Activated naive CD4-positive, alpha-beta T cell treated with anti-CD3 and anti-CD28 coated beads, Interleukin-2, amount 10 ng/mL, durations not matched to agents 7 days and 5 days (primary cell): Measurements from ENCODE around the gene KCNN1.

Source experiments
- CTCF ChIA-PET: fragments of 350-600 bp; sonication (Branson Sonifier 250); formaldehyde crosslinking; loops from one replicate; lab custom pipeline; 2021; ENCODE audit warnings: antibody characterized with exemption; lab: Charles Lee
- DNase-seq: peaks from one replicate; pipeline ENCODE4 v3.0.0-alpha.2; 2020
- H3K27ac Mint-ChIP-seq: one replicate; pipeline ENCODE4 v1.8.0; 2021; ENCODE audit warnings: mild to moderate bottlenecking, moderate library complexity, mixed read lengths
- H3K27me3 Mint-ChIP-seq: one replicate; pipeline ENCODE4 v1.8.0; 2021; ENCODE audit warnings: mild to moderate bottlenecking, mixed read lengths
- H3K36me3 Mint-ChIP-seq: one replicate; pipeline ENCODE4 v1.8.0; 2021; ENCODE audit warnings: mixed read lengths
- H3K4me1 Mint-ChIP-seq: one replicate; pipeline ENCODE4 v1.8.0; 2021; ENCODE audit warnings: mixed read lengths
- H3K4me3 Mint-ChIP-seq: one replicate; pipeline ENCODE4 v1.8.0; 2021; ENCODE audit warnings: mild to moderate bottlenecking, moderate library complexity, mixed read lengths
- H3K9me3 Mint-ChIP-seq: one replicate; pipeline ENCODE4 v1.8.0; 2021; ENCODE audit warnings: mixed read lengths

The KCNN1 gene

GRCh38 chr19:18007917-18008673 lies 41.2 kb downstream of the KCNN1 start, which contains the start of gene ARRDC2:
TSS of gene ARRDC2 (plus strand) at chr19:18008170. CDS start at chr19:18008311, 141 bp downstream.
- CTCF ChIA-PET: interaction anchor here (0.5 to 5.5 kb wide), 9 partner anchors 10 to 160 kb away, joined by 3 to 58 read pairs (median 4); partner anchors contain the start of gene PIK3R2

GRCh38 chr19:18008814-18009213 lies 41.9 kb downstream of the KCNN1 start:
- Mint-ChIP-seq H3K27ac (peak overlapping the region; percentile 86), H3K27me3 (peaks cover 3% of the 10 kb centered on the region), H3K4me3 (peak overlapping the region; percentile 83), H3K9me3 (peaks cover 2% of the 10 kb centered on the region), H3K36me3 (peaks cover 41% of the 10 kb centered on the region), H3K4me1 (peaks cover 55% of the 10 kb centered on the region)
- DNase-seq: no peak
- CTCF ChIA-PET: interaction anchor here (2.1 to 5.5 kb wide), 3 partner anchors 36 to 52 kb away, joined by 8 to 58 read pairs (median 34); no protein-coding TSS in a partner anchor

More at GRCh38 chr19:18007917-18008673, 41.2 kb downstream of the KCNN1 start, which contains the start of gene ARRDC2:
- Mint-ChIP-seq H3K4me1 (peaks cover 52% of the 10 kb centered on the region), H3K9me3 (peaks cover 2% of the 10 kb centered on the region), H3K36me3 (peaks cover 34% of the 10 kb centered on the region), H3K27ac (peak within 1 kb of the TSS; percentile 95), H3K27me3 (peaks cover 3% of the 10 kb centered on the region), H3K4me3 (peak within 1 kb of the TSS; percentile 83)
- DNase-seq: peak; percentile 92

- Mint-ChIP-seq H3K9me3 (peaks cover 2% of the 10 kb centered on the region), H3K36me3 (peaks cover 48% of the 10 kb centered on the region), H3K4me3 (peak overlapping the region; percentile 83), H3K27ac (peak overlapping the region; percentile 58), H3K27me3 (peaks cover 3% of the 10 kb centered on the region), H3K4me1 (peaks cover 62% of the 10 kb centered on the region)
- no peak for DNase-seq
- CTCF ChIA-PET: interaction anchor here (1.4 to 5.5 kb wide), 3 partner anchors 47 to 51 kb away, joined by 4 to 58 read pairs (median 4); no protein-coding TSS in a partner anchor
Observed at GRCh38 chr19:18009412-18010066, 42.6 kb downstream of the KCNN1 start.

DNA sequence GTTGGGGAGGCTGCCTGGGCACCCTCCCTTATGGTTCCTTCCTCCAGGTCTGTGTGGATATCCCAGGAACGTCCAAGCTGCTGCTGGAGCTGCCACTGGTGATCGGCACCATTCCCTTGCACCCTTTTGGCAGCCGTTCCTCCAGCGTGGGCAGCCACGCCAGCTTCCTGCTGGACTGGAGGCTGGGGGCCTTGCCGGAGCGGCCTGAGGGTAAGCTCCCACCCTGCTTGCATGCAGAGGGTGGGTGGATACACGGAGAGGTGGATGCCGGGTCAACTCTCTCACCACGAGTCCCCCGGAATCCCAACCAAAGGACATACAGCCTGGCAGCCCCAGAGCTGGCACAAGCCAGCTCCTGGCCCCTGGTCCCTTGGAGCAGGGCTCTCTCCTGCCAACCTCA lies 43.2 kb downstream of the KCNN1 start:
- CTCF ChIA-PET: interaction anchor here (0.9 to 5.5 kb wide), 5 partner anchors 13 to 158 kb away, joined by 3 to 58 read pairs (median 4); no protein-coding TSS in a partner anchor
- peak overlapping the region; percentile 33 for H3K27ac Mint-ChIP-seq
- no peak overlapping the region for H3K4me3 Mint-ChIP-seq
- H3K9me3 Mint-ChIP-seq: peaks cover 2% of the 10 kb centered on the region
- H3K27me3 Mint-ChIP-seq: peaks cover 3% of the 10 kb centered on the region
- peaks cover 51% of the 10 kb centered on the region for H3K36me3 Mint-ChIP-seq
- no peak for DNase-seq
- H3K4me1 Mint-ChIP-seq: peaks cover 68% of the 10 kb centered on the region

GRCh38 chr19:18013210-18014111 lies 46.6 kb downstream of the KCNN1 start:
- H3K27me3 Mint-ChIP-seq: no peaks in the 10 kb centered on the region
- peaks cover 79% of the 10 kb centered on the region for H3K4me1 Mint-ChIP-seq
- H3K27ac Mint-ChIP-seq: peak overlapping the region; percentile 98
- peak overlapping the region; percentile 57 for H3K4me3 Mint-ChIP-seq
- H3K9me3 Mint-ChIP-seq: no peaks in the 10 kb centered on the region
- CTCF ChIA-PET: interaction anchor here (1.4 to 1.9 kb wide), 4 partner anchors 8 to 46 kb away, joined by 3 to 8 read pairs (median 3); no protein-coding TSS in a partner anchor
- H3K36me3 Mint-ChIP-seq: peaks cover 53% of the 10 kb centered on the region
- no peak for DNase-seq

DNA sequence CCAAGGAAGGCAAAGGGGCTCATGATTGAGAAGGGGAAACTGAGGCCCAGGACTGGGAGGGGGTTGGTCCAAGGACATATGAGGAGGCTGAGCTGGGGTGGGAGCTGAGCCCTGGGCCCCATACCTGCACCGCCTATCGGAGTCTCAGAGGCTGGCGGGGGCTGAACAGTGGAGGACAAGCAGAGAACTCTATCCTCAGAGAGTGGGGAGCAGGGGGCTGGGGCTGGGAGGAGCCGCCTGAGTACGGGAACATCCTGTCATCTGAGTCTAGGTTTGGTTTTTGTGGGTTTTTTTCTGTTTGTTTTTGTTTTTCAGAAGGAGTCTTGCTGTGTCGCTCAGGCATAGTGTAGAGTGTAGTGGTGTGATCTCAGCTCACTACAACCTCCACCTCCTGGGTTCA lies 47.3 kb downstream of the KCNN1 start:
- Mint-ChIP-seq H3K4me3 (peak overlapping the region; percentile 57), H3K36me3 (peaks cover 46% of the 10 kb centered on the region), H3K27ac (peak overlapping the region; percentile 98), H3K4me1 (peaks cover 75% of the 10 kb centered on the region), H3K9me3 (no peaks in the 10 kb centered on the region), H3K27me3 (no peaks in the 10 kb centered on the region)
- CTCF ChIA-PET: interaction anchor here (1.3 to 1.6 kb wide), 4 partner anchors 8 to 43 kb away, joined by 3 read pairs; no protein-coding TSS in a partner anchor
- DNase-seq: peak; percentile 80

- Mint-ChIP-seq H3K36me3 (peaks cover 34% of the 10 kb centered on the region), H3K4me3 (no peak overlapping the region), H3K9me3 (no peaks in the 10 kb centered on the region), H3K27me3 (no peaks in the 10 kb centered on the region), H3K4me1 (peaks cover 71% of the 10 kb centered on the region), H3K27ac (peak overlapping the region; percentile 25)
- DNase-seq: no peak
- CTCF ChIA-PET: interaction anchor here (1.4 kb wide), 1 partner anchor 43 kb away, joined by 3 read pairs; no protein-coding TSS in a partner anchor
Observed at GRCh38 chr19:18016209-18016910, 49.5 kb downstream of the KCNN1 start.

- H3K27me3 Mint-ChIP-seq: no peaks in the 10 kb centered on the region
Observed at GRCh38 chr19:18017275-18018083, 50.6 kb downstream of the KCNN1 start.

GRCh38 chr19:18020212-18021085 lies 53.5 kb downstream of the KCNN1 start:
- H3K27me3 Mint-ChIP-seq: peaks cover 5% of the 10 kb centered on the region
- H3K4me1 Mint-ChIP-seq: peaks cover 75% of the 10 kb centered on the region
- CTCF ChIA-PET: no interaction called here
- H3K4me3 Mint-ChIP-seq: no peak overlapping the region
- peaks cover 13% of the 10 kb centered on the region for H3K36me3 Mint-ChIP-seq
- H3K27ac Mint-ChIP-seq: peak overlapping the region; percentile 47
- peaks cover 4% of the 10 kb centered on the region for H3K9me3 Mint-ChIP-seq
- no peak for DNase-seq

More at GRCh38 chr19:18017275-18018083, 50.6 kb downstream of the KCNN1 start:
- Mint-ChIP-seq H3K36me3 (peaks cover 36% of the 10 kb centered on the region), H3K4me1 (peaks cover 80% of the 10 kb centered on the region), H3K9me3 (peaks cover 4% of the 10 kb centered on the region), H3K4me3 (no peak overlapping the region), H3K27ac (peak overlapping the region; percentile 25)
- CTCF ChIA-PET: interaction anchor here (1.0 to 1.7 kb wide), 3 partner anchors 9 to 41 kb away, joined by 3 to 4 read pairs (median 3); no protein-coding TSS in a partner anchor
- DNase-seq: no peak

- peaks cover 5% of the 10 kb centered on the region for H3K27me3 Mint-ChIP-seq
- H3K27ac Mint-ChIP-seq: peak overlapping the region; percentile 95
- peaks cover 71% of the 10 kb centered on the region for H3K4me1 Mint-ChIP-seq
- peaks cover 9% of the 10 kb centered on the region for H3K36me3 Mint-ChIP-seq
- DNase-seq: peak; percentile 69
- H3K9me3 Mint-ChIP-seq: peaks cover 4% of the 10 kb centered on the region
- CTCF ChIA-PET: interaction anchor here (1.2 kb wide), 1 partner anchor 8 kb away, joined by 3 read pairs; no protein-coding TSS in a partner anchor
- peak overlapping the region; percentile 70 for H3K4me3 Mint-ChIP-seq
Observed at GRCh38 chr19:18021121-18021755, 54.3 kb downstream of the KCNN1 start.
